ENCODE results near the gene KANK4.

Gene KANK4

GRCh38 chr1:62336995-62337705 lies 17.9 kb upstream of the KANK4 start:
- DNase-seq, result no peak

GRCh38 chr1:62336638-62336994 lies 17.4 kb upstream of the KANK4 start:
- DNase-seq, result no peak

- DNase-seq, result no peak
These were observed 16.4 kb upstream of the KANK4 start for GRCh38 chr1:62335656-62336055.

GRCh38 chr1:62334434-62334985 lies 15.3 kb upstream of the KANK4 start:
- DNase-seq, result no peak

- DNase-seq, result peak; percentile 3
These were observed 14.2 kb upstream of the KANK4 start for GRCh38 chr1:62333441-62333840.

GRCh38 chr1:62327360-62328055 lies 8.3 kb upstream of the KANK4 start:
- DNase-seq, result no peak

- no peak for DNase-seq
These were observed 6.4 kb upstream of the KANK4 start for GRCh38 chr1:62325681-62326080.

- DNase-seq, result no peak
These were observed 5.8 kb upstream of the KANK4 start for GRCh38 chr1:62325081-62325480.

- no peak for DNase-seq
These were observed 2.2 kb upstream of the KANK4 start for GRCh38 chr1:62321446-62321845.

GRCh38 chr1:62318320-62318755 lies 896 bp downstream of the KANK4 start:
- no peak for DNase-seq

GRCh38 chr1:62317021-62317768 lies 2.0 kb downstream of the KANK4 start:
- no peak for DNase-seq

GRCh38 chr1:62316135-62316534 lies 3.1 kb downstream of the KANK4 start:
- DNase-seq, result no peak

- DNase-seq, result no peak
These were observed 3.8 kb downstream of the KANK4 start for GRCh38 chr1:62315387-62315786.

GRCh38 chr1:62314454-62315350 lies 4.5 kb downstream of the KANK4 start:
- DNase-seq, result no peak

- DNase-seq, result no peak
These were observed 6.5 kb downstream of the KANK4 start for GRCh38 chr1:62312698-62313097.

- no peak for DNase-seq
These were observed 7.7 kb downstream of the KANK4 start for GRCh38 chr1:62311473-62311943.

GRCh38 chr1:62309906-62310305 lies 9.3 kb downstream of the KANK4 start:
- DNase-seq, result no peak

GRCh38 chr1:62308606-62309005 lies 10.6 kb downstream of the KANK4 start:
- no peak for DNase-seq

GRCh38 chr1:62307895-62308492 lies 11.2 kb downstream of the KANK4 start:
- no peak for DNase-seq

GRCh38 chr1:62307446-62307845 lies 11.8 kb downstream of the KANK4 start:
- no peak for DNase-seq

- DNase-seq, result no peak
These were observed 13.2 kb downstream of the KANK4 start for GRCh38 chr1:62306065-62306464.

- DNase-seq, result no peak
These were observed 14.3 kb downstream of the KANK4 start for GRCh38 chr1:62304975-62305374.
